Stimulated activated naive CD8-positive, alpha-beta T cell treated with anti-CD3 and anti-CD28 coated beads, Interleukin-15, amount 100 ng/mL, for 72 hours (primary cell): ENCODE data around the gene RXFP1.

Source experiments
- ATAC-seq: fragments of 150-1000 bp; cut with Tn5 transposase; 2 replicates; pipeline ENCODE4 v1.10.0; 2021; ENCODE audit warnings: mild to moderate bottlenecking, moderate library complexity
- DNase-seq, 2 donors: peaks; one replicate each; pipeline ENCODE4 v3.0.0; 2021 to 2022
- H3K27ac Mint-ChIP-seq, 2 donors: one replicate each; pipeline ENCODE4 v1.8.0; 2022; ENCODE audit warnings: mild to moderate bottlenecking in 2 of 2, mixed read lengths in 2 of 2, moderate library complexity in 2 of 2
- H3K27me3 Mint-ChIP-seq: one replicate; pipeline ENCODE4 v1.8.0; 2022; ENCODE audit warnings: mixed read lengths
- H3K4me1 Mint-ChIP-seq: one replicate; pipeline ENCODE4 v1.8.0; 2022; ENCODE audit warnings: mild to moderate bottlenecking, mixed read lengths
- H3K4me3 Mint-ChIP-seq, 2 donors: one replicate each; pipeline ENCODE4 v1.8.0; 2022; ENCODE audit warnings: mild to moderate bottlenecking in 2 of 2, mixed read lengths in 2 of 2, moderate library complexity in 1 of 2
- H3K9me3 Mint-ChIP-seq, 2 donors: one replicate each; pipeline ENCODE4 v1.8.0; 2022; ENCODE audit warnings: mixed read lengths in 2 of 2

RXFP1 gene

GRCh38 chr4:158534727-158535126 lies 13.0 kb downstream of the RXFP1 start:
- DNase-seq (no peak), ATAC-seq (no peak)
- Mint-ChIP-seq H3K4me1 (peaks cover 6% of the 10 kb centered on the region), H3K9me3 (peaks cover 0 to 4% of the 10 kb centered on the region in 2 donors), H3K27me3 (peaks cover 31% of the 10 kb centered on the region), H3K27ac (peak overlapping the region in 1 of 2 donors; percentile 42), H3K4me3 (no peak overlapping the region)

GRCh38 chr4:158535130-158535614 lies 13.5 kb downstream of the RXFP1 start:
- no peak for DNase-seq
- ATAC-seq: peak; percentile 63
- Mint-ChIP-seq H3K4me1 (peaks cover 6% of the 10 kb centered on the region), H3K4me3 (no peak overlapping the region), H3K27me3 (peaks cover 28% of the 10 kb centered on the region), H3K9me3 (peaks cover 0 to 4% of the 10 kb centered on the region in 2 donors), H3K27ac (peak overlapping the region in 1 of 2 donors; percentile 42)

DNA sequence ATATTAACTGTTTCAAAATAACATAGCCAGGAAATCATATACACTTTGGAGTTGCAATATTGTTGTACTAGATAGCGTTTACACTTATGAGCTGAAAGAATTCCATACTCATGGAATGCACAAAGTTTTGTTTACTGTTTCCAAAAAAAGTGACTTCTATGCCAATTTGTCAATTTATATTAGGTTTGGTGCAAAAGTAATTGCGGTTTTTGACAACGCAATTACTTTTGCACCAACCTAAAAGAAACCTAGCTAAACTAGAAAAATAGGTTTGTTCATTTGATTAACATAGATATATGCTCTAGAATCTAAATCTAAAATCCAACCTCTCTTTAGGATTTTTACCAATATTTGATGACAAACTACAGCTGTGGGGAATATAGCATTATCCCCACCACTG lies 15.2 kb downstream of the RXFP1 start:
- peaks cover 0 to 4% of the 10 kb centered on the region in 2 donors for H3K9me3 Mint-ChIP-seq
- peaks cover 6% of the 10 kb centered on the region for H3K4me1 Mint-ChIP-seq
- no peak overlapping the region for H3K27ac Mint-ChIP-seq
- DNase-seq (no peak), ATAC-seq (no peak)
- H3K4me3 Mint-ChIP-seq: no peak overlapping the region
- peaks cover 14% of the 10 kb centered on the region for H3K27me3 Mint-ChIP-seq

DNA sequence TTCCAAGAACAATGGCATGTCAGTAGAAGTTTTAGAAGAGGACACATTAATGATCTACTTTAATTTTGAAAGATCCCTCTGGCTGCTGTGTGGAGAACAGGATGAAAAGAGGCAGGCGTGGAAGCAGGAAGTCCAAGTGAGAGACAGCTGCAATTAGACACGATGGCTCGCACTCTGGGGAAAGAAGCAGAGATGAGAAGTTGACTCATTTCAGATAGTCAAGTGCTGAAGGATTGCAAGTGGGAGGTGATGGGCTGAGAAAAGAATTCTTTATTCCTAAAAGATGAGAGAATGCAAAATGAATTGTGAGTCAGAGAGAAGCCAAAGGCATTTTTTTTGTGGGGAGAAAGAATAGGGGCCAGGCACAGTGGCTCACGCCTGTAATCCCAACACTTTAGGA lies 16.5 kb downstream of the RXFP1 start:
- no peak overlapping the region for H3K4me3 Mint-ChIP-seq
- no peak for DNase-seq
- peaks cover 6% of the 10 kb centered on the region for H3K27me3 Mint-ChIP-seq
- H3K4me1 Mint-ChIP-seq: peaks cover 6% of the 10 kb centered on the region
- no peak overlapping the region for H3K27ac Mint-ChIP-seq
- ATAC-seq: no peak
- peaks cover 0 to 4% of the 10 kb centered on the region in 2 donors for H3K9me3 Mint-ChIP-seq

- DNase-seq: no peak
- Mint-ChIP-seq H3K9me3 (peaks cover 0 to 4% of the 10 kb centered on the region in 2 donors), H3K27me3 (peaks cover 6% of the 10 kb centered on the region), H3K4me3 (no peak overlapping the region), H3K4me1 (peaks cover 6% of the 10 kb centered on the region), H3K27ac (no peak overlapping the region)
- ATAC-seq: no peak
Measured at GRCh38 chr4:158538911-158539310, 17.2 kb downstream of the RXFP1 start.

DNA sequence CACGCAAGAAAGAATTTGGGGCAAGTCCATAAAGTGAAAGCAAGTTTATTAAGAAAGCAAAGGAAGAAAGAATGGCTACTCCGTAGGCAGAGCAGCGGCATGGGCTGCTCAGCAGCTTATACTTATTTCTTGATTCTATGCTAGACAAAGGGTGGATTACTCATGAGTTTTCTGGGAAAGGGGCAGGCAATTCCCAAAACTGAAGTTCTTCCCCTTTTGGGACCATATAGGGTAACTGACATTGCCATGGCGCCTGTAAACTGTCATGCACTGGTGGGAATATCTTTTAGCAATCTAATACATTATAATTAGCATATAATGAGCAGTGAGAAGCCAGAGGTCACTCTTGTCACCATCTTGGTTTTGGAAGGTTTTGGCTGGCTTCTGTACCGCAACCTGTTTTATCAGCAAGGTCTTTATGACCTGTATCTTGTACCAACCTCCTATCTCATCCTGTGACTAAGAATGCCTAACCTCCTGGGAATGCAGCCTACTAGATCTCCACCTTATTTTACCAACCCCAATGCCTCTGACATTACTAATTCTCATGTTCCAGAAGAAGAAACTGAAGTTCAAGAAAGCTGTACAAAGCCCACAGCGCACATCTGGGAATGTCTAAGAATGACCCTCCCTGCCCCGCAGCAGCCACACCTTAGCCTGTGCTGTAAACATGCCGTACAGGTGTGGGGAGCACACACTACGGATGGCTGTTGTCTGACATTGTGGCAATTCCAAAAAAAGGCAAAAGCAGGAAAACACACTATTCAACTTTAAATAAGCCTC lies 18.6 kb downstream of the RXFP1 start:
- Mint-ChIP-seq H3K9me3 (no peaks in the 10 kb centered on the region), H3K4me3 (no peak overlapping the region), H3K27me3 (peaks cover 6% of the 10 kb centered on the region), H3K4me1 (peaks cover under 1% of the 10 kb centered on the region), H3K27ac (no peak overlapping the region)
- DNase-seq (no peak), ATAC-seq (no peak)

DNA sequence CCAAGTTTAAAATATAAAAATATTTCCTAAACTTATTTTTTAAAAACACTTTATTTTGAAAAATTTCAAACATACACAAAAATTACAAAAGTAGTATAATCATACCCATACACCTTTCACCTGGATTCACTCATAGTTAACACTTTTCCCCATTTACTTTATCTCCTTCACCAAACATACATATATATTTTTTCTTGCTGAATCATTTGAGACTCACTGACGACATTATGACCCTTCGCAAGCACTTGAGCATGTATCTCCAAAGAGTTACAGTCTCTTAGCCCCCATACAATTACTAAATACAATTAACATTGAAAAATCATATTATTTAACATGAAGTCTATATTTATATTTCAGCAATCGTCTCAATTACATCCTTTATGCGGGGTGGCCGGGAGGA lies 19.8 kb downstream of the RXFP1 start:
- Mint-ChIP-seq H3K27me3 (peaks cover 6% of the 10 kb centered on the region), H3K4me1 (no peaks in the 10 kb centered on the region), H3K4me3 (no peak overlapping the region), H3K9me3 (no peaks in the 10 kb centered on the region), H3K27ac (no peak overlapping the region)
- no peak for DNase-seq
- ATAC-seq: no peak

DNA sequence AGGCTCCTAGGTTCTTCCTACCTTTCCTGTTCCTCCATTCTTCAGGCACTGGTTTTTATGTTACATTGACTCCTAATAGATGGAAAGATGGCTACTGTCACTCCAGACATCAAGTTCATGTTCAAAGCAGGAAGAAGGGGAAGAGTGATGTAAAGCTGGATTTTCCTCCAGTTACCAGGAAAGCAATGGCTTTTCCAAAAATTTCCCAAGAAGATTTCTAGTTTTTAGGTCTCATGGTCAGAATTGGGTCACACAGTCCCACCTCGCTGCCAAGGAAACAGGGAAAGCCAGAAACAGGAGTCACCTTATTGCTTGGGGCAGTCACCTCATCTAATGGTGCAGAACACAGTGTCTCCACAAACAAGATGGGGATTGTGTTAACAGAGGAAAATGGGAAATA lies 21.5 kb downstream of the RXFP1 start:
- Mint-ChIP-seq H3K4me3 (no peak overlapping the region), H3K4me1 (no peaks in the 10 kb centered on the region), H3K27me3 (no peaks in the 10 kb centered on the region), H3K9me3 (peaks cover 10% of the 10 kb centered on the region in 2 donors), H3K27ac (no peak overlapping the region)
- no peak for ATAC-seq
- DNase-seq: no peak

DNA sequence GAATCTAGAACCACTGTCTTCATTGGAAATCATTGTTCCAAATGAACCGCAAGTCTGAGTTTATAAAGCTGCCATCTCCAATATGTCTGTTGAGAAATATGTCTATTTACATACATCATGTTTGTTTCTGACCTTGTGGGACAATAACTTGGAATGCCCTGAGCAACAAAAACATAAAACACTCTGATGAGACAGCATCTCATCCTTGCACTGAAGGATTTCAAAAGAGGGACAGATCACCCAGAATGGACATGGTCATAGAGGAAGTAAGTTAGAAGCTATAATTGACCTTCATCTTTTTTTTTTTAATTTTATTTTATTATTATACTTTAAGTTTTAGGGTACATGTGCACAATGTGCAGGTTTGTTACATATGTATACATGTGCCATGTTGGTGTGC lies 22.5 kb downstream of the RXFP1 start:
- no peak for ATAC-seq
- Mint-ChIP-seq H3K27me3 (no peaks in the 10 kb centered on the region), H3K4me3 (no peak overlapping the region), H3K27ac (no peak overlapping the region), H3K9me3 (peaks cover 10% of the 10 kb centered on the region in 2 donors), H3K4me1 (no peaks in the 10 kb centered on the region)
- no peak for DNase-seq

GRCh38 chr4:158553364-158553763 lies 31.7 kb downstream of the RXFP1 start:
- ATAC-seq: no peak
- Mint-ChIP-seq H3K9me3 (peaks cover 0 to 6% of the 10 kb centered on the region in 2 donors), H3K27me3 (peaks cover 7% of the 10 kb centered on the region), H3K4me3 (no peak overlapping the region), H3K27ac (no peak overlapping the region), H3K4me1 (no peaks in the 10 kb centered on the region)
- DNase-seq: no peak

GRCh38 chr4:158560284-158560683 lies 38.6 kb downstream of the RXFP1 start:
- DNase-seq: no peak
- no peak overlapping the region for H3K27ac Mint-ChIP-seq

GRCh38 chr4:158566860-158567259 lies 45.2 kb downstream of the RXFP1 start:
- DNase-seq: no peak
- peaks cover 11% of the 10 kb centered on the region for H3K27me3 Mint-ChIP-seq
- H3K9me3 Mint-ChIP-seq: peaks cover 0 to 4% of the 10 kb centered on the region in 2 donors
- no peak for ATAC-seq
- H3K27ac Mint-ChIP-seq: no peak overlapping the region
- no peaks in the 10 kb centered on the region for H3K4me1 Mint-ChIP-seq
- no peak overlapping the region for H3K4me3 Mint-ChIP-seq

More at GRCh38 chr4:158560284-158560683, 38.6 kb downstream of the RXFP1 start:
- no peak for ATAC-seq
- Mint-ChIP-seq H3K4me3 (no peak overlapping the region), H3K4me1 (no peaks in the 10 kb centered on the region), H3K27me3 (no peaks in the 10 kb centered on the region), H3K9me3 (no peaks in the 10 kb centered on the region)

- Mint-ChIP-seq H3K27me3 (peaks cover 11% of the 10 kb centered on the region), H3K27ac (no peak overlapping the region), H3K9me3 (peaks cover 0 to 4% of the 10 kb centered on the region in 2 donors), H3K4me3 (no peak overlapping the region), H3K4me1 (no peaks in the 10 kb centered on the region)
- ATAC-seq (no peak), DNase-seq (no peak)
Measured at GRCh38 chr4:158571736-158572135, 50.1 kb downstream of the RXFP1 start.

GRCh38 chr4:158572608-158573007 lies 50.9 kb downstream of the RXFP1 start:
- DNase-seq (no peak), ATAC-seq (no peak)
- Mint-ChIP-seq H3K27me3 (peaks cover 11% of the 10 kb centered on the region), H3K27ac (no peak overlapping the region), H3K4me3 (no peak overlapping the region), H3K9me3 (peaks cover 0 to 4% of the 10 kb centered on the region in 2 donors), H3K4me1 (no peaks in the 10 kb centered on the region)

DNA sequence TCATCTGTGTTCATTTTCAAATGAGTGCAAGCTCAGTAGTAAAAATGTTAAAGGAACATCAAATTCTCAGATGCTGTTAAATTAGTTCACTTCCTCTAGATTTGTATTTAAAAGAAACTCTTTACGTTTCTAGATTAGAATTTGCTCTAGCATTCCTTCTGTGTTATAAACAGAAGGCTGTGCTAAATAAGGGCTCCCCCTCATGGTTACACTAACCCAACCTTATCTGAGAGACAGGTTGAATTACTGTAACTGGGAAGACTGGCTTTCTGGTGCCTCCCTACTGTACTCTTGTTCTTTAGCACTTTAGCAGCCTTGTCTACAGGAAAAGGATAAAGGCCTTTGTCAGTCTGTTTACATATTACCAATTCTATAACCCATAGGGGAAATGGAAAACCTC lies 56.8 kb downstream of the RXFP1 start:
- H3K27ac Mint-ChIP-seq: no peak overlapping the region
- ATAC-seq: no peak
- H3K27me3 Mint-ChIP-seq: no peaks in the 10 kb centered on the region
- H3K4me3 Mint-ChIP-seq: no peak overlapping the region
- DNase-seq: no peak
- H3K4me1 Mint-ChIP-seq: no peaks in the 10 kb centered on the region
- H3K9me3 Mint-ChIP-seq: no peaks in the 10 kb centered on the region

- Mint-ChIP-seq H3K4me1 (no peaks in the 10 kb centered on the region), H3K27ac (no peak overlapping the region), H3K27me3 (no peaks in the 10 kb centered on the region), H3K9me3 (no peaks in the 10 kb centered on the region), H3K4me3 (no peak overlapping the region)
- DNase-seq (no peak), ATAC-seq (no peak)
Measured at GRCh38 chr4:158580064-158580463, 58.4 kb downstream of the RXFP1 start.

GRCh38 chr4:158581161-158581560 lies 59.5 kb downstream of the RXFP1 start:
- DNase-seq (no peak), ATAC-seq (no peak)
- H3K4me3 Mint-ChIP-seq: no peak overlapping the region
- H3K27ac Mint-ChIP-seq: no peak overlapping the region
- H3K9me3 Mint-ChIP-seq: no peaks in the 10 kb centered on the region
- H3K4me1 Mint-ChIP-seq: no peaks in the 10 kb centered on the region
- H3K27me3 Mint-ChIP-seq: no peaks in the 10 kb centered on the region
